ENCODE measurements around the gene TFR2. TPM values are rescaled to one million over a fixed set of nuclear protein-coding genes. Genes with fewer than 3 reads are reported as not detected.

The TFR2 gene
- total and polyA plus RNA-seq, 9 of the 15 experiments (the other 6 are each of a cell fraction or from before 2014, with no cell fraction given), result 3.8 to 123 (median 51.1) TPM

GRCh38 chr7:100604028-100604975, 37.0 kb downstream of the TFR2 start (continued):
- peak; percentile 40 for TF ChIP-seq L3MBTL2 (IDR thresholded peaks at IDR 0.05)
- no peak for TF ChIP-seq RBM14 (IDR thresholded peaks at IDR 0.05; ENCODE audit: borderline replicate concordance, insufficient read depth, low read depth, low read length)
- no peak for TF ChIP-seq IRF1 (CRISPR knock-in tag; IDR thresholded peaks at IDR 0.05; ENCODE audit: borderline replicate concordance)
- TF ChIP-seq CHAMP1 (IDR thresholded peaks at IDR 0.05), result no peak
- no peak for TF ChIP-seq ELF4 (CRISPR knock-in tag; IDR thresholded peaks at IDR 0.05)
- TF ChIP-seq FOXP1 (CRISPR knock-in tag; IDR thresholded peaks at IDR 0.05), result peak; percentile 58; the same call in 1 of the 2 replicates
- TF ChIP-seq SREBF1 (IDR thresholded peaks at IDR 0.05; ENCODE audit: borderline replicate concordance, low read depth, low read length), result no peak
- no peak for TF ChIP-seq MCM5 (IDR thresholded peaks at IDR 0.05; ENCODE audit: low read depth)
- TF ChIP-seq LCOR (CRISPR knock-in tag; IDR thresholded peaks at IDR 0.05), result peak; percentile 63; the same call in 1 of the 2 replicates
- no peak for TF ChIP-seq ZNF280A (IDR thresholded peaks at IDR 0.05; ENCODE audit: low read depth, partially characterized antibody)
- TF ChIP-seq GMEB1 (CRISPR knock-in tag; IDR thresholded peaks at IDR 0.05), result no peak
- no peak for TF ChIP-seq XRCC4 (IDR thresholded peaks at IDR 0.05; ENCODE audit: extremely low read depth, insufficient read depth, insufficient read length)
- TF ChIP-seq ZNF124 (CRISPR knock-in tag; IDR thresholded peaks at IDR 0.05), result no peak
- no peak for TF ChIP-seq MXD1 (CRISPR knock-in tag; IDR thresholded peaks at IDR 0.05; ENCODE audit: borderline replicate concordance, poor library complexity, severe bottlenecking)
- peak; percentile 65 for TF ChIP-seq RAD21 (CRISPR knock-in tag; conservative IDR thresholded peaks at IDR 0.05 in 1 of 2, IDR thresholded peaks at IDR 0.05 in 1 of 2)
- no peak for TF ChIP-seq NFXL1 (CRISPR knock-in tag; IDR thresholded peaks at IDR 0.05)
- TF ChIP-seq ZNF561 (CRISPR knock-in tag; conservative IDR thresholded peaks at IDR 0.05), result no peak
- TF ChIP-seq FUS (optimal IDR thresholded peaks at IDR 0.05; ENCODE audit: low read depth, low read length), result no peak
- TF ChIP-seq ETV5 (CRISPR knock-in tag; IDR thresholded peaks at IDR 0.05; ENCODE audit: low read depth), result peak; percentile 73
- TF ChIP-seq PHB (CRISPR knock-in tag; IDR thresholded peaks at IDR 0.05), result peak; percentile 16; the same call in 1 of the 2 replicates

Data from K562 (cell line).